Astrocyte (in vitro differentiated cells and primary cell): Measurements from ENCODE around the gene DNAAF1. TPM values are rescaled to one million over a fixed set of nuclear protein-coding genes. Genes with fewer than 3 reads are reported as not detected.

Source experiments
- DNase-seq: peaks from one replicate; pipeline ENCODE4 v3.0.0-alpha.2; 2010; ENCODE audit warnings: low read depth
- FAIRE-seq: peaks from 2 replicates; lab custom pipeline; 2011; peaks lifted over from hg19 to GRCh38; lab: Jason Lieb, UNC
- H2AFZ ChIP-seq: 2 replicates; pipeline ENCODE4 v1.6.0; 2012; ENCODE audit warnings: low read depth, low read length, inconsistent platforms
- H3K27ac ChIP-seq: 2 replicates; pipeline ENCODE4 v1.5.1; 2011; ENCODE audit warnings: low read depth, low read length, inconsistent platforms
- H3K27me3 ChIP-seq: 2 replicates; pipeline ENCODE4 v1.6.0; 2011; ENCODE audit warnings: low read length, inconsistent platforms; ENCODE audit not compliant: insufficient read depth
- H3K36me3 ChIP-seq: 2 replicates; pipeline ENCODE4 v1.5.1; 2011; ENCODE audit warnings: low read length, inconsistent platforms; ENCODE audit not compliant: insufficient read depth
- H3K4me1 ChIP-seq: 2 replicates; pipeline ENCODE4 v1.5.1; 2011; ENCODE audit warnings: low read length, inconsistent platforms; ENCODE audit not compliant: insufficient read depth
- H3K4me2 ChIP-seq: 2 replicates; pipeline ENCODE4 v1.6.0; 2012; ENCODE audit warnings: low read length, inconsistent platforms
- H3K4me3 ChIP-seq: 2 replicates; pipeline ENCODE4 v1.5.1; 2011; ENCODE audit warnings: low read depth, mild to moderate bottlenecking, low read length, inconsistent platforms; ENCODE audit not compliant: insufficient read depth
- H3K79me2 ChIP-seq: 2 replicates; pipeline ENCODE4 v1.6.0; 2012; ENCODE audit warnings: mild to moderate bottlenecking, low read length, inconsistent platforms; ENCODE audit not compliant: insufficient read depth
- H3K9ac ChIP-seq: 2 replicates; pipeline ENCODE4 v1.6.0; 2012; ENCODE audit warnings: mild to moderate bottlenecking, low read length, inconsistent platforms
- H3K9me3 ChIP-seq: 2 replicates; pipeline ENCODE4 v1.5.1; 2012; ENCODE audit warnings: low read depth, mild to moderate bottlenecking, low read length, inconsistent platforms; ENCODE audit not compliant: insufficient read depth
- H4K20me1 ChIP-seq: 2 replicates; pipeline ENCODE4 v1.6.0; 2012; ENCODE audit warnings: low read length, inconsistent platforms; ENCODE audit not compliant: insufficient read depth
- H3K27ac Mint-ChIP-seq: one replicate; pipeline ENCODE4 v1.8.0; 2021; ENCODE audit warnings: mild to moderate bottlenecking, mixed read lengths; ENCODE audit not compliant: unreplicated experiment
- H3K27me3 Mint-ChIP-seq: one replicate; pipeline ENCODE4 v1.8.0; 2021; ENCODE audit warnings: low read depth, mixed read lengths; ENCODE audit not compliant: unreplicated experiment
- H3K36me3 Mint-ChIP-seq: one replicate; pipeline ENCODE4 v1.8.0; 2021; ENCODE audit warnings: low read depth, mixed read lengths; ENCODE audit not compliant: unreplicated experiment
- H3K4me1 Mint-ChIP-seq: one replicate; pipeline ENCODE4 v1.8.0; 2021; ENCODE audit warnings: low read depth, mixed read lengths; ENCODE audit not compliant: unreplicated experiment
- H3K4me3 Mint-ChIP-seq: one replicate; pipeline ENCODE4 v1.8.0; 2021; ENCODE audit warnings: mild to moderate bottlenecking, moderate library complexity, mixed read lengths; ENCODE audit not compliant: unreplicated experiment
- H3K9me3 Mint-ChIP-seq: one replicate; pipeline ENCODE4 v1.8.0; 2021; ENCODE audit warnings: mild to moderate bottlenecking, mixed read lengths; ENCODE audit not compliant: unreplicated experiment
- CTCF ChIP-seq: IDR thresholded peaks from 2 replicates; pipeline ENCODE4 v1.5.1; 2011; ENCODE audit warnings: low read depth, mild to moderate bottlenecking, inconsistent platforms, low read length, moderate library complexity; ENCODE audit not compliant: insufficient read depth
- EZH2 ChIP-seq: IDR thresholded peaks from 2 replicates; pipeline ENCODE4 v1.6.1; 2012; ENCODE audit warnings: mild to moderate bottlenecking, low read length, inconsistent platforms; ENCODE audit not compliant: insufficient read depth
- total RNA-seq: library from RNA; stranded (reverse); gene quantifications from 2 replicates; pipeline ENCODE4 v1.2.1, GENCODE V29; 2021

Gene DNAAF1
- total RNA-seq, 1 donor from 2014 or later = 0.30 TPM

- no peak for FAIRE-seq
- H3K4me1 Mint-ChIP-seq = peaks cover 9% of the 10 kb centered on the region
- Histone ChIP-seq H3K4me1 (peaks cover 15% of the 10 kb centered on the region), H3K27ac (no peak overlapping the region), H3K27me3 (no peaks in the 10 kb centered on the region), H2AFZ (no peak overlapping the region), H3K4me3 (no peak overlapping the region), H3K79me2 (peaks cover 10% of the 10 kb centered on the region), H3K9me3 (no peaks in the 10 kb centered on the region), H3K9ac (no peak overlapping the region), H3K36me3 (peaks cover 38% of the 10 kb centered on the region), H4K20me1 (peaks cover 45% of the 10 kb centered on the region), H3K4me2 (no peak overlapping the region)
- H3K4me3 Mint-ChIP-seq = no peak overlapping the region
- H3K36me3 Mint-ChIP-seq = peaks cover 11% of the 10 kb centered on the region
- no peaks in the 10 kb centered on the region for H3K27me3 Mint-ChIP-seq
- TF ChIP-seq EZH2 (no peak), CTCF (no peak)
- H3K9me3 Mint-ChIP-seq = no peaks in the 10 kb centered on the region
- no peak for DNase-seq
- no peak overlapping the region for H3K27ac Mint-ChIP-seq
Measured at GRCh38 chr16:84096447-84097005, 48.6 kb upstream of the DNAAF1 start.

DNA sequence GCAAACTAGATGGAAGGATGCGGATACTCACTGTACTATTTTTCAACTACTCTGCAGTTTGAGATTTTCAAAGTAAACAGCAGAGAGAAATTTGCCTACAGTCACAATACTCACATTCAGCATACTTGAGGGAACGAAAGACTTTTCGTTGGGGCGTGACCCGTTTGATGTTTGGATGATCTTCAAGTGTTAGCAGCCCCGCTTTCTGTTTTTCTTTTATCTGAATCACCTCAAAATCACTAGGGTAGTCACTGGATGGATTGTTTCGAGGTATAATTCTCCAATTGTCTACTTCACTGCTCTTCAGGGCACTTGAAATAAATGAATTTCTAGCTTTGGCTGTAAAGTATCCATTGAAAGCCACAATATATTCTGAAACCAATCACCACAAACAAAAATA lies 46.2 kb upstream of the DNAAF1 start:
- Histone ChIP-seq H3K4me2 (peak overlapping the region; percentile 64), H3K9ac (no peak overlapping the region), H3K27me3 (no peaks in the 10 kb centered on the region), H2AFZ (no peak overlapping the region), H3K36me3 (peaks cover 24% of the 10 kb centered on the region), H4K20me1 (peaks cover 57% of the 10 kb centered on the region), H3K27ac (peak overlapping the region; percentile 15), H3K4me1 (peaks cover 15% of the 10 kb centered on the region), H3K9me3 (no peaks in the 10 kb centered on the region), H3K79me2 (peaks cover 32% of the 10 kb centered on the region), H3K4me3 (no peak overlapping the region)
- Mint-ChIP-seq H3K27me3 (no peaks in the 10 kb centered on the region), H3K36me3 (peaks cover 9% of the 10 kb centered on the region), H3K9me3 (no peaks in the 10 kb centered on the region), H3K4me1 (peaks cover 15% of the 10 kb centered on the region), H3K27ac (peak overlapping the region; percentile 41), H3K4me3 (no peak overlapping the region)
- no peak for TF ChIP-seq EZH2
- TF ChIP-seq CTCF = no peak
- DNase-seq (peak; percentile 36), FAIRE-seq (no peak)

GRCh38 chr16:84103678-84104077 lies 41.4 kb upstream of the DNAAF1 start:
- peaks cover 68% of the 10 kb centered on the region for H3K79me2 ChIP-seq
- Mint-ChIP-seq H3K36me3 (peaks cover 10% of the 10 kb centered on the region), H3K4me3 (no peak overlapping the region), H3K27me3 (no peaks in the 10 kb centered on the region), H3K4me1 (peaks cover 16% of the 10 kb centered on the region), H3K9me3 (peaks cover 2% of the 10 kb centered on the region), H3K27ac (no peak overlapping the region)
- H4K20me1 ChIP-seq = peaks cover 70% of the 10 kb centered on the region
- no peak overlapping the region for H3K4me3 ChIP-seq
- H3K9me3 ChIP-seq = no peaks in the 10 kb centered on the region
- no peaks in the 10 kb centered on the region for H3K27me3 ChIP-seq
- FAIRE-seq = no peak
- H3K9ac ChIP-seq = no peak overlapping the region
- no peak overlapping the region for H3K4me2 ChIP-seq
- H2AFZ ChIP-seq = no peak overlapping the region
- H3K4me1 ChIP-seq = peaks cover 13% of the 10 kb centered on the region
- H3K27ac ChIP-seq = no peak overlapping the region
- DNase-seq = no peak
- TF ChIP-seq EZH2 (no peak), CTCF (no peak)
- H3K36me3 ChIP-seq = no peaks in the 10 kb centered on the region
